ENCODE measurements around the gene SGTA. TPM values are rescaled to one million over a fixed set of nuclear protein-coding genes. Genes with fewer than 3 reads are reported as not detected.
A peak's percentile ranks its signal among the peaks of the same experiment; 100 is the strongest.

The SGTA gene
- total RNA-seq, 4 donors from 2014 or later, result 37.9 to 49.5 (median 44.1) TPM

GRCh38 chr19:2791876-2792275 is 8.8 kb upstream of the SGTA start:
- H3K4me3 ChIP-seq (ENCODE audit: low read depth, poor library complexity, severe bottlenecking), result no peak overlapping the region
- intact Hi-C loops (cut with DNase I; ENCODE audit: low total_unique reads), result no loop called here
- DNase-seq (ENCODE audit: low spot score in 2 of 2), result no peak
- WGBS, 2 donors, result 87% methylated on average over 16 of the region's 16 CpGs
- no peak for TF ChIP-seq POLR2A (IDR thresholded peaks at IDR 0.05)
- no peak for TF ChIP-seq CTCF (IDR thresholded peaks at IDR 0.05)

DNA sequence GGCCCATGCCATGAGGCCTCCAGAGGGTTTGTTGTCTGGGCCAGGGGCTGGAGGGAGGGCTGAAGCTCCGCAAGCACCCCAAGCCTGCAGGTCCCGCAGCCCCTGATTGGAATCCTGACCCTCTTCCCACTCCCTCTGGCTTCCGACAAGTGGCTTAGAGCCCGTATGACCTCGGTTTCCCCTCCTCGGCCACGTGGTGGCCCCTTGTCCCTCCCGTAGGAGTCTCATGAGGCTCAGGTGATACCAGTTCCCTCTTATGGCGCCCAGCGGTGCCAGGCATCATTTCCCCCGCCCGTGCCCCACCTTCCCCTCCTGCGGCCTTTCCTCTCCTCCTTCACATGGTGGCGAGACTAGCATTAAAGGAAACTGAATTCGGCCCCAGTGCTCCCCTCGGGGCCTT is 8.4 kb upstream of the SGTA start:
- no peak overlapping the region for H3K4me3 ChIP-seq (ENCODE audit: low read depth, poor library complexity, severe bottlenecking)
- no peak for DNase-seq (ENCODE audit: low spot score in 2 of 2)
- intact Hi-C loops (cut with DNase I; ENCODE audit: low total_unique reads), result no loop called here
- TF ChIP-seq POLR2A (IDR thresholded peaks at IDR 0.05), result no peak
- no peak for TF ChIP-seq CTCF (IDR thresholded peaks at IDR 0.05)
- WGBS, 2 donors, result 93 to 94% methylated on average over 16 of the region's 16 CpGs

GRCh38 chr19:2790557-2791271 is 7.6 kb upstream of the SGTA start:
- intact Hi-C loops (cut with DNase I; ENCODE audit: low total_unique reads), result no loop called here
- peak in 1 of 3 donors; percentile 88 for TF ChIP-seq CTCF (IDR thresholded peaks at IDR 0.05)
- no peak for TF ChIP-seq POLR2A (IDR thresholded peaks at IDR 0.05)
- DNase-seq (ENCODE audit: low spot score in 2 of 2), result no peak
- no peak overlapping the region for H3K4me3 ChIP-seq (ENCODE audit: low read depth, poor library complexity, severe bottlenecking)
- WGBS, 2 donors, result 92 to 95% methylated on average over 28 to 32 of the region's 32 CpGs

DNA sequence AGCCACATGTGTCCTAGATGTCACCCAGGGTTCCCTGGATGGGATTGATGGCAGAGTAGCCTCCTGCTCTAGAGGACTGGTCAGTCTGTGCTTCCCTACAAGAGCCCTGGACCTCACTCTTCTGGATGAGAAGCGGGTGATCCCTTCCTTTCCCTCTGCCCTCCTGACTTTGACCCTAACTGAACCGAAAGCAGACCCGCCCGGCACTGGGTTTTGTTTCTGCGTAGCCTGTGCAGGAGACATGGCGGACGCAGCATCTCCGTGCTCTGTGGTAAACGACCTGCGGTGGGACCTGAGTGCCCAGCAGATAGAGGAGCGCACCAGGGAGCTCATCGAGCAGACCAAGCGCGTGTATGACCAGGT is 7.1 kb upstream of the SGTA start:
- H3K4me3 ChIP-seq (ENCODE audit: low read depth, poor library complexity, severe bottlenecking), result no peak overlapping the region
- intact Hi-C loops (cut with DNase I; ENCODE audit: low total_unique reads), result no loop called here
- TF ChIP-seq POLR2A (IDR thresholded peaks at IDR 0.05) (no peak), CTCF (IDR thresholded peaks at IDR 0.05) (no peak)
- 92 to 94% methylated on average over 9 to 14 of the region's 14 CpGs for WGBS, 2 donors
- DNase-seq (ENCODE audit: low spot score in 2 of 2), result no peak

DNA sequence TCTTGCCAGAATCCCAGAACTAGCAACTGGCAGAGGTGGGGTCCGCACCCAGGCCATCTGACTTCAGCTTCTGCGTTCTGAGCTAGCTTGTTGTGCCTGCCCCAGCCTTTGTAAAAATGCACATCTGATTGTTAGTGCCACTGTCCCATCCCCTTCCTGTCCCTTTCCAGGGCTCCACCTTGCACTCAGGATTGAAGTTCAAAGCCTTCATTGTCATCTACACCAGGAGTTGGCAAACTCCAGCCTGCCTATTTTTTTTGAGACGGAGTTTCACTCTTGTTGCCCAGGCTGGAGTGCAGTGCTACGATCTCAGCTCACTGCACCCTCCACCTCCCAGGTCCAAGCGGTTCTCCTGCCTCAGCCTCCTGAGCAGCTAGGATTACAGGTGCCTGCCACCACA is 5.2 kb upstream of the SGTA start:
- intact Hi-C loops (cut with DNase I; ENCODE audit: low total_unique reads), result no loop called here
- TF ChIP-seq POLR2A (IDR thresholded peaks at IDR 0.05) (no peak), CTCF (IDR thresholded peaks at IDR 0.05) (no peak)
- 92 to 95% methylated on average over 5 of the region's 5 CpGs for WGBS, 2 donors
- no peak overlapping the region for H3K4me3 ChIP-seq (ENCODE audit: low read depth, poor library complexity, severe bottlenecking)
- DNase-seq (ENCODE audit: low spot score in 2 of 2), result no peak

- DNase-seq (ENCODE audit: low spot score in 2 of 2), result no peak
- TF ChIP-seq CTCF (IDR thresholded peaks at IDR 0.05), result no peak
- TF ChIP-seq POLR2A (IDR thresholded peaks at IDR 0.05), result no peak
- 85 to 91% methylated on average over 8 of the region's 8 CpGs for WGBS, 2 donors
- intact Hi-C loops (cut with DNase I; ENCODE audit: low total_unique reads), result no loop called here
- no peak overlapping the region for H3K4me3 ChIP-seq (ENCODE audit: low read depth, poor library complexity, severe bottlenecking)
Measured at GRCh38 chr19:2787115-2787514, 4.0 kb upstream of the SGTA start.
